Adrenal gland (tissue), 12 donors: ENCODE results near the gene MED20. TPM values are rescaled to one million over a fixed set of nuclear protein-coding genes. Genes with fewer than 3 reads are reported as not detected.
A peak's percentile ranks its signal among the peaks of the same experiment; 100 is the strongest.

ENCODE experiments used
- DNase-seq, 7 donors: peaks; one replicate each; pipeline ENCODE4 v3.0.0-alpha.2; 2019 to 2020
- H3K27ac ChIP-seq, 5 donors: fragments of 200-600 bp; sonication (generic) in 4 of 5; 1 replicate in 3 of 5; 2 replicates in 2 of 5; pipeline versions ENCODE4 v1.5.1 to v1.8.0; 2016 to 2020; ENCODE audit warnings: mild to moderate bottlenecking in 1 of 5
- H3K27me3 ChIP-seq: fragments of 200-600 bp; 2 replicates; pipeline ENCODE4 v1.8.0; 2021
- H3K36me3 ChIP-seq, 2 donors: fragments of 200-600 bp; replicated peaks in 1 of 2; 1 replicate in 1 of 2; 2 replicates in 1 of 2; pipeline versions ENCODE4 v1.5.1 to v1.8.0; 2018 to 2022
- H3K4me1 ChIP-seq, 2 donors: fragments of 200-600 bp; replicated peaks in 1 of 2; 1 replicate in 1 of 2; 2 replicates in 1 of 2; pipeline versions ENCODE4 v1.5.1 to v1.8.0; 2018 to 2021
- H3K4me3 ChIP-seq, 4 donors: fragments of 200-600 bp; sonication (generic) in 3 of 4; one replicate each; pipeline ENCODE4 v1.5.1; 2016 to 2018
- H3K9me3 ChIP-seq, 3 donors: fragments of 200-600 bp; sonication (generic) in 1 of 3; replicated peaks in 1 of 3; 1 replicate in 2 of 3; 2 replicates in 1 of 3; pipeline versions ENCODE4 v1.5.1 to v1.8.0; 2016 to 2021
- POLR2A ChIP-seq, 2 donors: fragments of 450-650 bp; IDR thresholded peaks; one replicate each; pipeline ENCODE4 v1.6.1; 2017; ENCODE audit warnings: antibody characterized with exemption in 2 of 2, mild to moderate bottlenecking in 2 of 2, moderate library complexity in 1 of 2
- WGBS, 4 donors: extraction: QIAGEN DNeasy Blood & Tissue Kit in 2 of 4; methylation state at CpG; one replicate each; pipeline versions ENCODE4 v1.1.5 to v1.1.7; 2013 to 2017; 5-methylcytosine and 5-hydroxymethylcytosine counted together
- intact Hi-C, 2 donors: fragments of 100-400 bp; cut with DNase I; formaldehyde crosslinking; loops; one replicate each; pipeline versions ENCODE4 v1.14.1 to v1.15.0; 2022 to 2023
- polyA plus RNA-seq, 3 donors: library from polyadenylated mRNA; stranded (reverse); fragments of 200-250 nt in 2 of 3; fragments of 350-450 nt in 1 of 3; fragmentation: Illumina TruSeq in 1 of 3; extraction: RNeasy Lipid Tissue Mini Kit (QIAGEN cat#74804) in 1 of 3; gene quantifications; one replicate each; pipeline ENCODE4 v1.2.3, GENCODE V29; 2013 to 2014
- total RNA-seq, 9 donors: library from RNA; depleted of rRNA in 4 of 9; stranded (reverse); fragments of >200 nt in 4 of 9; fragments of 120-200 nt in 1 of 9; fragmentation: NEBNext Ultra II Directional in 1 of 9; extraction: Animal tissue kit (Norgen Biotek cat#: 25700) in 1 of 9; gene quantifications; one replicate each; pipeline versions ENCODE4 v1.1.0 to v1.2.4, GENCODE V29; 2013 to 2023
- TF ChIP-seq, protein P1 (sequence below), 6 experiments: fragments of 450-650 bp in 4 of 6; fragments of 200-600 bp in 2 of 6; sonication (generic) in 1 of 6; IDR thresholded peaks; 1 replicate in 5 of 6; 2 replicates in 1 of 6; pipeline versions ENCODE4 v1.5.1 to v1.8.0; 2016 to 2021; ENCODE audit warnings: antibody characterized with exemption in 6 of 6, mild to moderate bottlenecking in 2 of 6, moderate library complexity in 1 of 6
- donor health status: healthy with polysubstance abuse.
- donor health status: Bipolar disorder and iron deficiency.
- donor health status: DM: yes; HTN: yes; CAD: no.
- donor health status: DM: no; HTN: no; CAD: no.
- donor health status: DM: no; HTN: no; CAD: no.
- donor health status: DM: yes; HTN: yes; CAD: no.

MED20 gene
- total and polyA plus RNA-seq, 12 donors = 8.2 to 36.5 (median 23.1) TPM

DNA sequence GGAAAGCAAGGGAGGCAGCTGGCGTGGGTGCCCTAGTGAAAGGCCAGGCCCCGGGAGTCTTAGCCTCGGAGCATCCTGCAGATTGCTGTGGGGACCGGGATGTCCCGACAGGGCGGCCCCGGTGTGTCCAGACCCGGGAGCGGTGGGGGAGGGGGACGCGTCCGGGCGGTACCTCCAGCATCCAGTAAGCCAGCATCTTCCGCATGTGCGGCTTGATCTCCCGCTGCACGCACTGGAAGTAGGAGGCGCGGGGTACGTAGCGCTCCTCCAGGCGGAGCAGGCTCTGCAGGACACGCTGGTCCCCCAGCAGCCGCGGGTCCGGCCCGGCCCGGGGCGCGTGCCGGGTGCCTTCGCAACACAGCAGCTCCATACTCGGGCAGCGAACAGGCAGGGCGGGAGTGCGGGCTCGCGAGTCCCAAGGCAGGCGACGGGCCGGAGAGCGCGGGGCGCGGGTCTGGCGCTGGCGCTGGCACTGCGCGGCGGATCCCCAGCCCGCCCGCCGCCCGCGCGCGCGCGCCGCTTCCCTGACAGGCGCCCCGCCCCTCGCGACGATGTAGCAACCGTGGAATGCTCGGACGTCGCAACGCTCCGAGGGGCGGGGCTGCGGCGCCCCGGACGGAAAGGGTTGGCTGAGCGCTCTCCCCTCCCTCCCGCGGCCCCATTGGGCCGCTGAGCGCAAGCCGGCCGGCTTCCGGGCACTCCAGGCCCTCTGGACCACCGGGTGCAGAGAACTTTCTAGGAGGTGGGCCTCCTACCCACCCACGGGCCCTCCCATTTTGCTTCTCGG, 20.5 kb upstream of the MED20 start, which contains the start of gene CCND3:
CCND3 (minus strand) TSS at position 529 of the 787 bp plus-strand sequence; CDS start at position 370, 159 bp downstream.
- H3K27me3 ChIP-seq = no peaks in the 10 kb centered on the region
- TF ChIP-seq, protein P1, sequence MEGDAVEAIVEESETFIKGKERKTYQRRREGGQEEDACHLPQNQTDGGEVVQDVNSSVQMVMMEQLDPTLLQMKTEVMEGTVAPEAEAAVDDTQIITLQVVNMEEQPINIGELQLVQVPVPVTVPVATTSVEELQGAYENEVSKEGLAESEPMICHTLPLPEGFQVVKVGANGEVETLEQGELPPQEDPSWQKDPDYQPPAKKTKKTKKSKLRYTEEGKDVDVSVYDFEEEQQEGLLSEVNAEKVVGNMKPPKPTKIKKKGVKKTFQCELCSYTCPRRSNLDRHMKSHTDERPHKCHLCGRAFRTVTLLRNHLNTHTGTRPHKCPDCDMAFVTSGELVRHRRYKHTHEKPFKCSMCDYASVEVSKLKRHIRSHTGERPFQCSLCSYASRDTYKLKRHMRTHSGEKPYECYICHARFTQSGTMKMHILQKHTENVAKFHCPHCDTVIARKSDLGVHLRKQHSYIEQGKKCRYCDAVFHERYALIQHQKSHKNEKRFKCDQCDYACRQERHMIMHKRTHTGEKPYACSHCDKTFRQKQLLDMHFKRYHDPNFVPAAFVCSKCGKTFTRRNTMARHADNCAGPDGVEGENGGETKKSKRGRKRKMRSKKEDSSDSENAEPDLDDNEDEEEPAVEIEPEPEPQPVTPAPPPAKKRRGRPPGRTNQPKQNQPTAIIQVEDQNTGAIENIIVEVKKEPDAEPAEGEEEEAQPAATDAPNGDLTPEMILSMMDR (IDR thresholded peaks at IDR 0.05) = peak in 1 of 6 experiments; percentile 1
- peak; percentile 62 to 73 for TF ChIP-seq POLR2A (IDR thresholded peaks at IDR 0.05)
- peaks cover 23 to 59% of the 10 kb centered on the region in 2 donors for H3K4me1 ChIP-seq
- H3K27ac ChIP-seq = peak within 1 kb of the TSS; percentile 69 to 97 (median 84)
- H3K4me3 ChIP-seq = peak within 1 kb of the TSS; percentile 56 to 88 (median 70)
- peaks cover 0 to 4% of the 10 kb centered on the region in 2 donors for H3K36me3 ChIP-seq
- WGBS, 4 donors = 0 to 1% (median 0%) methylated on average over 20 to 87 of the region's 87 CpGs
- no peaks in the 10 kb centered on the region for H3K9me3 ChIP-seq
- DNase-seq = peak; percentile 93 to 96 (median 94)
- intact Hi-C loops = no loop called here

DNA sequence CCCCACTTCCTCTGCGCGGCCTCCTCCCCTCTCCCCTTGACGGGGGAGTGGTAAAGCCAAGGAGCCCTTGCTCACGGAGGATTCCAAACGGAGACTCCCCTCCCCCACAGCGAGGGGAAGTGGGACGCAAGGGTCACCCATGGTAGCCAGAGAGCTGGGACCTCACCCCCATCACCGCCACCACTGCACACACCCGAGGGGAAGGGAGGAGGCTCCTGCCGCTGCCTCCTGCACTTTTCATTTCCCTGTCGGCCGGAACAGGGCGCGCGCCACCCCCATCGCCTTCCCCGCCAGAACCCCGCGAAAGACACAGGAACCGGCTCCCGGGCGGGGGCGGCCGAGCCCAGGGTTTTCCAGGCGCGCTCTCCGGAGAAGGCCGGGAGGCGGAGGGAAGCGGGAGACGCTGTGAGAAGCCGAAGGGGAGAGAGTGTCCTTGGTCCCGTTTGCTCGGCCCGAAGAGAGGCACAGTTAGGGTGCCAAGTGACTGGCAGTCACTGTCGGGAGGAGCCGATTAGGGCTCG, 19.9 kb upstream of the MED20 start:
- H3K27me3 ChIP-seq = no peaks in the 10 kb centered on the region
- peak overlapping the region; percentile 56 to 88 (median 70) for H3K4me3 ChIP-seq
- H3K27ac ChIP-seq = peak overlapping the region; percentile 69 to 97 (median 84)
- H3K9me3 ChIP-seq = no peaks in the 10 kb centered on the region
- intact Hi-C loops = no loop called here
- peaks cover 0 to 8% of the 10 kb centered on the region in 2 donors for H3K36me3 ChIP-seq
- H3K4me1 ChIP-seq = peaks cover 27 to 66% of the 10 kb centered on the region in 2 donors
- peak in 1 of 2 donors; percentile 6 for TF ChIP-seq POLR2A (IDR thresholded peaks at IDR 0.05)
- TF ChIP-seq, protein P1 (IDR thresholded peaks at IDR 0.05) = no peak
- 0 to 1% (median 0%) methylated on average over 26 to 38 of the region's 38 CpGs for WGBS, 4 donors
- peak in 6 of 7 donors; percentile 55 to 78 (median 60) for DNase-seq

DNA sequence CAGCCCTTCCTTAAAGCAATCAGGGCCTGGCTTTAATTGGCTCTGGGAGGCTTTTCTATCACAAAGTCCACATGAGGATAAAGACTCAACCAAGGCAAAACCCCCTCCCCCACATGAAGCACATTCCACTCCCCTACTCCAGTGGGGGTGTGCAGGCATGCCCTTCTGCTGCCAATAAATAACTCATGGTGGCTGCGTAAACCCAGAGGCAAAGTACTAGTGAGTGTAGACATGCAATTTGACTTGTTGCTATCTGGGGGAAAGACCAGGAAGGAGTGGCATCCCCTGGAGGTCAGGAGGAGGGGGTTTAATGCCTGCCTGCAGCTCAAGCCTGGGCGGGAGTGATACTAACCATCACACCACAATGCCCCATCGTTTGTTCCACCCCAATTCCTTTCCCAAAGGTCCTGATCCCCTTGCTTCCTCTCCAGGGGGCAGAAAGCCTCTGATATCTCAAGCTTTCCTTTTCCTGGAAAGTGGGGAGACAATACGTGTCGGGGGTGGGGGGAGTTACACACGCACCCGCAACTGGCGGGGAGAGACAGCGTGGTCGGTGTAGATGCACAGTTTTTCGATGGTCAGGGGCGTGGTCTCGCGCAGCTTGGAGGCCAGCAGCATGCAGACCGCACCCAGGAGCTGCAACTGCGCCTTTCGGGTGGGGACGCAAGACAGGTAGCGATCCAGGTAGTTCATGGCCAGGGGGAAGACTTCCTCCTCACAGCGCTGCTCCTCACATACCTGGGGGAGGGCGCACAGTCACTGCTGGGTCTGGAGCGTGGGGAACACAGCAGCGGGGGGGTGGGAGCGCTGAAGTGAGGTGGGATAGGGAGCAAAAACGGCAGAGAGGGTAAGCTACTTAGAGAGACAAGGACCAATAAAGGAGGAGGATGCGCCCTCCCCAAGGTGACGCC, 19.2 kb upstream of the MED20 start:
- Histone ChIP-seq H3K4me1 (peaks cover 28 to 69% of the 10 kb centered on the region in 2 donors), H3K36me3 (peaks cover 0 to 15% of the 10 kb centered on the region in 2 donors), H3K27me3 (no peaks in the 10 kb centered on the region), H3K27ac (peak overlapping the region; percentile 37 to 97 (median 84)), H3K9me3 (no peaks in the 10 kb centered on the region), H3K4me3 (peak overlapping the region in 2 of 4 donors; percentile 81 to 88)
- DNase-seq = peak in 4 of 7 donors; percentile 29 to 33 (median 32)
- WGBS, 4 donors = 4 to 10% (median 5%) methylated on average over 11 to 27 of the region's 27 CpGs
- intact Hi-C loops = loop anchor here (5.0 to 10.0 kb wide), 3 partner anchors 95 to 155 kb away; partner anchors contain the start of genes PRICKLE4 (in 2 of the 2) and TOMM6 (in 2 of the 2)
- TF ChIP-seq, protein P1 (IDR thresholded peaks at IDR 0.05) = no peak
- no peak for TF ChIP-seq POLR2A (IDR thresholded peaks at IDR 0.05)
